ENCODE results near the gene NOTCH4. TPM values are rescaled to one million over a fixed set of nuclear protein-coding genes. Genes with fewer than 3 reads are reported as not detected.

The NOTCH4 gene
- 0.42 to 0.88 TPM (median 0.63 TPM) in 5 replicates for total RNA-seq (2022; extraction: Qiagen RNA extraction; ENCODE audit: low read depth)

DNA sequence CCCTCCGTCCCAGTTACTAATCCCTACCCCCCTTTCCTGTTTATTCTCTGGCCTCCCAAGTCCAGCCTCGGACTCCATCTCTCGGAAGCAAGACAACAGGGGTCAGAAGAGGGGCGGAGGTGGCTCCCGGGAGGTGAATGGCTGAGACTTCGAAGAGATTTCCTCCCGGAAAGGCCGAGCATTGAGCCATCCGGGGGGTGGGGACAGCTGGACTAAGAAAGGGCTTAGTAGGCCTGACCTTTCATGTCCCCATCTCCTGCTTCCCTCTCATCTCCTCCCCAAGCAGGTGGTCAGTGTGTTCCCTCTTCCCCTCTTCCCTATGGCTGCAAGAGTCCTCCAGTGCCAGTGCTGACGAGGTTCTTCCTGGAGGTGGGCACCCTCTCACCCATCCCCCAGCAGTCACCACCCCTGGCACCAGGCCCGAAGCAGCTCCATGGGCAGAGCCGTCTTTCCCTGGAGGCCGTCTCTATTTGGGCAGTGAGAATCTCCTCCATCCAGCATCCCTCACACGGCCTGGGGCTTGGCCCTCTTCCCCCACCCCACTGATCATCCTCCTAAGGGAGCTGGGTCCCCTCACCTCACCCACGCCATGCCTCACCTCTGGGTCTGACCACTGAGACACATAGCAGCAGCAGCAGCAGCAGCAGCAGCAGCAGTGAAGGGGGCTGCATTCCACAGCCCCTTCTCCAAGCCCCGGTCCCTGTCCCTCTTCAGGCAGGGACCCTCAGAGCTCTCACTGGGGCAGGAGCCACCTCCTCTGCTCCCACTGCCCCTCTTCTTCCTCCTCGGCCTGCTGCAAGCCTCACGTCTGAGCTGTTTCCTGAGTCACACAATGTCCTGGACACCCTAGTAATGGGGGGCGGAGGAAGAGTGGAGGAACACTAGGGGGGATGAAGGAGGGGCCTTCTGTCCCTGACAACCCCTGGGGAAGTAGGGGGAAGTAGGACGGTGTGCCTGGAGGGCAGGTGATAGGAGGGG, at the start of gene NOTCH4:
Gene NOTCH4 (minus strand): TSS at position 810 of the 978 bp plus-strand sequence. CDS start 139 bp downstream, at position 671.

GRCh38 chr6:32192608-32193039, 31.2 kb downstream of the NOTCH4 start, which contains the start of gene GPSM3:
GPSM3 (minus strand) TSS chr6:32192643; CDS start chr6:32192513, 130 bp downstream.

DNA sequence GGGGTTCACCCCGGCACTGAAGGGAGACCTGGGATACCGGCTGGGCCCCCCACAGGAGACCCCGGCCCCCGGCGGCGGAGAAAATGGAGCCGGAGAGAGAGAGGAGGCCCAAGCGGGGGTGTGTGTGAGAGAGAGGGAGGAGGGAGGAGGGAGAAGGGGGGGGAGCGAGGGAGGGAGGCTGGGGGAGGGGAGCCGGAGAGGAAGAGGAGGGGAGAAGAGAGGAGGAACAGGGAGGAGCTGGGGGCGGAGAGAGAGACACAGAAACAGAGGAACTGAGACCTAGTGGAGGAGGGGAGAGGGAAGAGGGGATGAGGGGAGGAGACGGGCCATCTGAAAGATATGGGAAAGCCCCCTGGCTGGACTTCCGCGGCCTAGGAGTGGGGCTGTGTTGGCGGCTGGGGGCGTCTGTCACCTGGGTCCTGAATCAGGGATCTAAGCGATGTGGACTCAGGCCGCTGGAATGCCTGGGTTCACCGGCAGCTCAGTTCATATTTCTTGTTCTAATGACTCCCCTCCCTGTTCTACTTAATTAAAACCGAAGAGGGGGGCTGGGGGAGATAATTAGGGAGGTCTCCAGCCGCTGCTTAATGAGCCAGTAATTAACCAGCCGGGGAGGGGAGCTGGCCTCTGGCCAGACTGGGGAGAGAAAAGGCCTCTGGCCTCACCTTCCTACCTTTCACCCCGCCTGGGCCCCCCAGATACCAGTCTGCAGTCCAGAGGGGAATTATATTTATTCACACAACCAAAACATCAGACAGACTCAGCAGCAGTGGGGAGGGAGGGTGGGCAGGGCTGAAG, 33.6 kb downstream of the NOTCH4 start, which contains the start of gene PBX2:
Gene PBX2 (minus strand): TSS at position 149 of the 798 bp plus-strand sequence. CDS start 287 bp downstream, outside the sequence.

DNA sequence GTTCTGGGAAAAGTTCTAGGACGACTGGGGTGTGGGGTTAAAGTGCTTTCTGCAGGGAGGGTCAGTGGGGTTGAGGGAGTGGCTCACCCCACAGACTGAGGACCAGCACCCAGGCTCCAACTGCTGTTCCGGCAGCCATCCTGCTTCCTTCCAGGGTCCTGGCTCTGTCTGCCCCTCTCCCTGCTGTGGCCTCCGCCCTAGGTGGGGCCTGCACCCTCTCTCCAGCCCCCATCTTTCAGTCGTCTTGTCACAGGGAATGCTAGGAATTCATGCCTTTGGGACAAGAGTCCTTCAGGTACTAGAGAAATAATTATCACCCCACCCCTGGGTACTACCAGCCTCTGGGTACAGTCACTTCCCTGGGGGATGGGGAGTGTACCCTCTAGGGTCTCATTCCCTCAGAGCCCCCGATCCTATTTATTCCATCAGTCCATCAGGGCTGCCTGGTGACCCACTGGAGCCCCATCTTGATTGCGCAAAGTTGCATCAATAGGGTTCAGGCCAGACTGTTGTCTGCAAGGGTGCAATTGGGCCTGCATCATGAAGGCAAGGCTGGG, 39.7 kb downstream of the NOTCH4 start, which contains the start of gene AGER:
Gene AGER (minus strand): TSS at position 170 of the 557 bp plus-strand sequence. CDS start 31 bp downstream, at position 139.

DNA sequence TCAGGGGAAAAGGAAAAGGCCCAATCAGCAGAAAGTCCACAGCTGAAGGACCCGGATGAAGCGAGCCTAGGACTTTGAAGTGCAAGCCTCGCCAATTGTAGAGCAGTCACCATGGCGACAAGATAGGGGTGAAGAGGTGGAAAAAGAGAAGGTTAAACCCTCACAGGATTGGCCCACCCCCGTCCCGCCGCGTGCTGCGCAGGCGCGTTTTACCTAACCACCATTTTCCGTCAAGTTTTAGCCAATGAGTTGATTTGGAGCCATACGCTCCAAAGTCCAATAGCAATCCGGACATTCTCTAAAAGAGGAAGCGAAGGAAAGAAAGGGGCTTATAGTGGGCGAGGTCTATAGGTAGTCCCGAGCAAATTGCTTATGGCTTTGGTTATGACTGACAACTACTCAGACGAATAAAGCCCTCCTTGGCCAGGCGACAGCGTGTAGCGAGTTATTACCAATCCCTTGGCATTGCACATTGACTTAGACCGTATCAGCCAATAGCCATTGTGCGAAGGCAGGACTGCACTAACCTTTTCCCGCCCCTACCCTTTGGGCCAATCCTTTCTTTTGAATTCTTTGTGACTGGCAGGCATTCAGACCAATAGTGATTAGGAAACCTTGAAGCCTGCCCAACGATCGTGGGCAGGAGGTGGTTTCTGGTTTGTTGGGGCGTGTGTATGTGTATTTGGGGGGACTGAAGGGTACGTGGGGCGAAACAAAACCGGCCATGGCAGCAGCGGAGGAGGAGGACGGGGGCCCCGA, 45.9 kb downstream of the NOTCH4 start, which contains the start of gene RNF5:
Gene RNF5 (plus strand): TSS at position 618 of the 759 bp plus-strand sequence. CDS start 107 bp downstream, at position 725.

DNA sequence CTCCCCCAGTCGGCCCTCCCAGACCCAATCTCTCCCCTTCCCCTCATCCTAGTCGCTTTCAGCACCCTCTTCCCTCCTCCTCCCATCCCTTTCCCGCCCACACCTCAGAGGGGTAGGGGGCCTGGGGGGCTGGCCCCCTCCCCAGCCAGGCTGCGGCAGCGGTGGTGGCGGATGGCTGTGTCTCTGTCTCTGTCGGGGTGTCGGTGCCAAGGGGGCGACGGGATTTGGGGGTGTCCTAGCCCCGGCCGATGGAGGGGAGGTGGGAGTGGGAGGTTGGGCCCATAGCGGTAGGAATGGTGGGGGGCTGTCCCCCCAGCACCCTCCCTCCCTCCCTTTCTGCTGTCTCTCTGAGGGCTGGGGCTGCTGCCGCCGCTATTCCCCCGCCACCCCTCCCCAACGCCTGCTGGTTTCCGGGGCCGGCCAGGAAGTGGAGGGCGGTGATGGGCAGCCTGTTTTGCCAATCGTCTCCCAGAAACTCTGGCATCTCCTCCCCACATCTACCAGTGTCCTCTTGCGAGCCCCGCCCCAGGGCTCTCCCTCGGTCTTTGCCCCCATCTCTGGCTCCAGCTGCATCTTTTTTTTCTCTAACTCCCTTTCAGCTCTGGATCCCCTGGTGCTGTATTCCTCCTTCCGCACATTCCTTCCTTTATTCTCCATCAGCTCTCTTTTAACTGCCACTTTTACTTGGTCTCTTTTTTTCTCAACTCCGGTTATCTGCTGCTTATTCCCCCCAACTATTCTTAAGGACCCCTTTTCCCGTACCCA, 48.0 kb downstream of the NOTCH4 start, which contains the start of gene AGPAT1:
Gene AGPAT1 (minus strand): TSS at position 374 of the 765 bp plus-strand sequence. CDS start 4,588 bp downstream, outside the sequence.

DNA sequence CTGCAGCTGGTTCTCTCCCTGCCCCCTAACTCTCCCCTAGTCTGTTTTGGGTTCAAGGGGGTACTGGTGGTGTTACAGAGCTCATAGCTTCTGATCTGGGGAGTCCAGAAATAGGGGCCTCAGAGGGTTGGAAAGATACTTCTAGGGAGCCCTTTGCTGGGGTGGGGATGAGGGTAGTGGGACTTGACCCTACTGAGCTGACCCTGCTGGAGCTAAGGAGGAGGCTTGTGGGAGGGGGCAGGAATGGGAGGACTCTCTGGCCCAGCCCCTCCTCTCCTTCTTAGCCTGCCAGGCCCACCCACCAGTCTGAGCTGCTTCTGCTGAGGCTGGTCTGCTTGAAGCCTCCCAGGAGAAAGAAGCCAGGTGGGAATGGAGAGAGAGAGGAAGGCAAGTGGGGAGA, 59.6 kb downstream of the NOTCH4 start, which contains the start of gene EGFL8:
Gene EGFL8 (plus strand): TSS at position 301 of the 400 bp plus-strand sequence. CDS start 1,571 bp downstream, outside the sequence.

DNA sequence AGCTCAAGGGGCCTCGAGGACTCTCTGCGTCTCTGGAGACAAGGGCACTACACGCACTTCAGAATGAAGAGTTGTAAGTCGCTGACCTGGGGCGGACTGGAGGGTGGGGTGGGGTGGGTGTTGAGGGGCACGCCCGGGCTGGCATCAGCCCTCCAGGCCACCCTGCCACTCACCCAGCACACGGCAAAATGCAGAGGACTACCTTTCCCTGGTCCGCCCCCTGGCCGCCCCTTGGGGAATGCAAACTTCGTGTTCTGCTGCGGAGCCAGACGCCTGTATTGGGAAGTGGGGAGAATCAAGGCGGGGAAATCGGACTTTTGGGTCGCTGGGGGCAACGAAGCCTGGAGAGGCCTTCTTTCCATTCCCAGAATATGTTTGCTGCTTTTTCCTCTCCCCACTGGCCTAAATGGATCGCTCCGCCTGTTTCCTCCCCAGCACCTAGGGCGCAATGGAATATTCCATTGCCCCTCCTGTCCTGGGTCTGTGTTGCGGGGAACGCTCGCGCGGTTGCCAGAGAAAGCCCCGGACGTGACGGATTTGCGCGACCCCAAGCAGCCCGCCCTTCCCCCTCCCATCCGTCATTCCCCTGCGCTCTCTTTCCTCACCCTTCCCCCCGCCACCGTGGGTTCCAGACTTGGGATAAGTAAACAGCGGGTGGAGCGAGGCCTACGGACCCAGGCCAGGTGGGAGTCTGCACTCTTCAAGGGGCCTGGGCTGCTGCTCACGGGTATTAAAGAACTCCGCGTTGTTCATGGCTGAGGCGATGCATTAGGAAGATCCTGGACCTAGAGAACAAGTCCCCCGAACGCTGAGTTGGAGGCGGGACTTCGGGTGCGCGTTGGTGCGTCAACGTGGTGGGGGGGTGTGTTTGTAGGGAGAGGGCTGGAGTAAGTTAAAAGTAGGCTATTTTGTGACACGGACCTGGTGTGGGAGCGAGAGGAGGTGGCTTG, 70.0 kb downstream of the NOTCH4 start, which contains the start of gene PPT2:
Gene PPT2 (plus strand): TSS at position 578 of the 950 bp plus-strand sequence. CDS start 454 bp downstream, outside the sequence.

DNA sequence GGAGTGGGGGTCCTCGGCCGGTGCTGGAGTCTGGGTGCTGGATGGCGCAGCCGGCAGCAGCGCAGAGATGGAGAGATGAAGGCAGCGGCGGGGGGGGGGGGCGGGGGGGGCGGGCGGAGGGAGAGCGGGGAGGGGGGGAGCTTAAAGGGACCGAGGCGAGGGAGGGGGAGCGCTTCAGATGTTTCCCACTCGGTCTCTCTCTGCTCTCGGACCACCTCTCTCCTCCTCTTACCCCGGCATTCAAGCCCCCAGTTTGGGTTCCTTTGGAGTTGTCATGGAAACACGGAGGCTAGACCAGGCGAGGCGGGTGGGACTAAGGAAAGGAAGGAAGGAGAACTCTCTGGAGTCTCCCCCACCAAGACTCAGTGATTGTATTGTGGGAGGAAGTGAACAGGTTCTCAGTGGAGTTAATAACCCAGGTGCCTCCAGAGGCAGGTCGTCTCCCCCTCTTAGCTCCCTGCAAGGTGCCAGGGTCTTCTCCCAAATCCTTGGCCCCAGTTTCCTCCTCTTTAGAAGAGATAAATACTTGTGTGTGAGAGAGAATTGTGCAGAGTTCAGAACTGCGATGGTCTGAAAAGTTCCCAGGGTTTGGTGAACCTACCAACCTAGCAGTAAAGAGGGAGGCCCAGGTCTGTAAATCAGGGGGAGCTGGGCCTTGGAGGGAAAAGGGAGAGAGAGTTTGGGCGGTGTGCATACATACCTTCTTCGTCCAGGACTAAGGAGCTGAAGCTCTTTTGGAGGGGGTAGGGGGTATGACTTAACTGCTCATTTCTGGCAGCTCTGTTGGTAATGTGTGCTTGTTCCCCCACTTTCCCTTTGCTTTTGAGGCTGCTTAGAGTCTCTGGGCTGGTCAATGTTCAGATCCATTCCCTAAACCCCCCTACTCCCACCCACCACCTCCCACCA, 71.8 kb downstream of the NOTCH4 start, which contains the start of gene PRRT1:
Gene PRRT1 (minus strand): TSS at position 77 of the 906 bp plus-strand sequence. CDS start 112 bp downstream, outside the sequence.

Other genes with a start within 250 kb of the NOTCH4 start
- gene C4A, start 242.0 kb downstream of the NOTCH4 start, total RNA-seq (2022; extraction: Qiagen RNA extraction; ENCODE audit: low read depth) = 0.94 to 1.5 TPM (median 1.5 TPM) in 5 replicates
- 0.69 to 1.5 TPM (median 1.3 TPM) in 5 replicates for gene C4B, start 209.3 kb downstream of the NOTCH4 start, total RNA-seq (2022; extraction: Qiagen RNA extraction; ENCODE audit: low read depth)
- gene CYP21A2, start 185.7 kb downstream of the NOTCH4 start, total RNA-seq (2022; extraction: Qiagen RNA extraction; ENCODE audit: low read depth) = not detected in 5 replicates
- gene TNXB, start 114.7 kb downstream of the NOTCH4 start, total RNA-seq (2022; extraction: Qiagen RNA extraction; ENCODE audit: low read depth) = 0.14 to 0.86 TPM (median 0.57 TPM) in 5 replicates
- 21.0 to 37.0 TPM (median 35.3 TPM) in 5 replicates for gene ATF6B, start 95.8 kb downstream of the NOTCH4 start, total RNA-seq (2022; extraction: Qiagen RNA extraction; ENCODE audit: low read depth)
- 6.0 to 8.2 TPM (median 6.7 TPM) in 5 replicates for gene FKBPL, start 93.8 kb downstream of the NOTCH4 start, total RNA-seq (2022; extraction: Qiagen RNA extraction; ENCODE audit: low read depth)
- gene PRRT1, start 72.1 kb downstream of the NOTCH4 start, total RNA-seq (2022; extraction: Qiagen RNA extraction; ENCODE audit: low read depth) = 0.47 to 0.95 TPM (median 0.68 TPM) in 5 replicates
- gene PPT2, start 69.9 kb downstream of the NOTCH4 start, total RNA-seq (2022; extraction: Qiagen RNA extraction; ENCODE audit: low read depth) = 6.1 to 9.5 TPM (median 8.4 TPM) in 5 replicates
- gene EGFL8, start 59.5 kb downstream of the NOTCH4 start, total RNA-seq (2022; extraction: Qiagen RNA extraction; ENCODE audit: low read depth) = 1.3 to 1.9 TPM (median 1.7 TPM) in 5 replicates
- gene AGPAT1, start 48.0 kb downstream of the NOTCH4 start, total RNA-seq (2022; extraction: Qiagen RNA extraction; ENCODE audit: low read depth) = 29.1 to 41.4 TPM (median 40.8 TPM) in 5 replicates
- gene RNF5, start 45.7 kb downstream of the NOTCH4 start, total RNA-seq (2022; extraction: Qiagen RNA extraction; ENCODE audit: low read depth) = 32.5 to 48.7 TPM (median 45.6 TPM) in 5 replicates
- gene AGER, start 39.8 kb downstream of the NOTCH4 start, total RNA-seq (2022; extraction: Qiagen RNA extraction; ENCODE audit: low read depth) = 1.5 to 3.1 TPM (median 2.6 TPM) in 5 replicates
- 13.2 to 19.5 TPM (median 17.7 TPM) in 5 replicates for gene PBX2, start 33.9 kb downstream of the NOTCH4 start, total RNA-seq (2022; extraction: Qiagen RNA extraction; ENCODE audit: low read depth)
- 0.16 to 0.88 TPM (median 0.40 TPM) in 5 replicates for gene GPSM3, start 31.4 kb downstream of the NOTCH4 start, total RNA-seq (2022; extraction: Qiagen RNA extraction; ENCODE audit: low read depth)
- gene TSBP1, start 147.8 kb upstream of the NOTCH4 start, total RNA-seq (2022; extraction: Qiagen RNA extraction; ENCODE audit: low read depth) = not detected in 5 replicates
- not detected in 5 replicates for gene BTNL2, start 183.1 kb upstream of the NOTCH4 start, total RNA-seq (2022; extraction: Qiagen RNA extraction; ENCODE audit: low read depth)
- not detected in 5 replicates for gene HLA-DRA, start 215.8 kb upstream of the NOTCH4 start, total RNA-seq (2022; extraction: Qiagen RNA extraction; ENCODE audit: low read depth)

Data from A549 treated with ZK216348 at 1 μM for 4 hours (cell line).